GM13976 (cell line): ENCODE results near the gene TFE3.

ENCODE experiments used
- DNase-seq: peaks from one replicate; pipeline ENCODE4 v3.0.0; 2012; ENCODE audit warnings: low spot score
- in situ Hi-C: fragments of 300-500 bp; cut with MboI; formaldehyde crosslinking; loops from one replicate; pipeline ENCODE4 v1.12.0; 2022; ENCODE audit warnings: low sequenced_read_pairs, mixed read lengths, inconsistent platforms; ENCODE audit not compliant: unreplicated experiment
- TF ChIP-seq, protein P1 (sequence below): IDR thresholded peaks from 2 replicates; pipeline ENCODE4 v1.5.1; 2012; ENCODE audit warnings: borderline replicate concordance, mild to moderate bottlenecking; ENCODE audit not compliant: insufficient read depth; ENCODE audit errors: extremely low read depth, missing control alignments, control extremely low read depth

The TFE3 gene

DNA sequence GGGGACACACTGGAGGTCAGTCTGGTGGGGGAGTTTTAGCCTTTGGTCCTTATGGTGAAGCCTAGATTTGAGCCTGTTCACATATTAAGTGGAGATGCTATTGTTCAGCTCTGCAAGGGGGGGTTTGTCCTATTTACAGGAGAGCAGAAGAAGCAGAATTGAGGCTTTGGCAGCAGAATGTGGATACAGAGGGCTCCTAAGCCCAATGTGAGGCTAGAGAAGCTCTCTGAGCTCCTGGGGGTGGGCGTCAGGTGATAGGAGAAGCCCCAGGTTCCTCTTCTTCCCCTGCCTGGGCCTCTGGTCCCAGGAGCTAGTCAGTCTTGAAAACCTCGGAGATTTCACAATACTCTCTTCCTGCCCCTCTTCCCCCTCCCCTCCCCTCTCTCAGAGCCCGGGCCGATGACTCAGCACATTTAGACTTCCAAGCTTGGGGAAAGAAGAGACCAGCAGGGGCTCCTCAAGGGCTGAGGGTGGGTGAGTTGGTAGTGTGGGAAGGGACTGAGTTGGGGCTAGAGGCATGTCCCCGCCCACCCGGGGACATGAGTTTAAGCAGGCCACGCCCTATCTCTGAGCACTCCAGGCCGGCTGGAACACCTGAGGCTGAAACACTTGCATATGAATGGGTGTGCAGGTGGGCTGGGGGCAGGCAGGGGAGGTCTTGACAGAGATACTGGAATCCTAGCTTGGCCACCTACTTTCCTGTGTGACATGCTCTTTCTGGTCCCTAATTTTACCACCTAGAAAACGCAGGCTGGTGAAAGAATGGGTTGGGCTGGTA, 3.4 kb downstream of the TFE3 start:
- in situ Hi-C loops, result no loop called here
- DNase-seq, result no peak
- TF ChIP-seq, protein P1, sequence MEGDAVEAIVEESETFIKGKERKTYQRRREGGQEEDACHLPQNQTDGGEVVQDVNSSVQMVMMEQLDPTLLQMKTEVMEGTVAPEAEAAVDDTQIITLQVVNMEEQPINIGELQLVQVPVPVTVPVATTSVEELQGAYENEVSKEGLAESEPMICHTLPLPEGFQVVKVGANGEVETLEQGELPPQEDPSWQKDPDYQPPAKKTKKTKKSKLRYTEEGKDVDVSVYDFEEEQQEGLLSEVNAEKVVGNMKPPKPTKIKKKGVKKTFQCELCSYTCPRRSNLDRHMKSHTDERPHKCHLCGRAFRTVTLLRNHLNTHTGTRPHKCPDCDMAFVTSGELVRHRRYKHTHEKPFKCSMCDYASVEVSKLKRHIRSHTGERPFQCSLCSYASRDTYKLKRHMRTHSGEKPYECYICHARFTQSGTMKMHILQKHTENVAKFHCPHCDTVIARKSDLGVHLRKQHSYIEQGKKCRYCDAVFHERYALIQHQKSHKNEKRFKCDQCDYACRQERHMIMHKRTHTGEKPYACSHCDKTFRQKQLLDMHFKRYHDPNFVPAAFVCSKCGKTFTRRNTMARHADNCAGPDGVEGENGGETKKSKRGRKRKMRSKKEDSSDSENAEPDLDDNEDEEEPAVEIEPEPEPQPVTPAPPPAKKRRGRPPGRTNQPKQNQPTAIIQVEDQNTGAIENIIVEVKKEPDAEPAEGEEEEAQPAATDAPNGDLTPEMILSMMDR, result no peak

DNA sequence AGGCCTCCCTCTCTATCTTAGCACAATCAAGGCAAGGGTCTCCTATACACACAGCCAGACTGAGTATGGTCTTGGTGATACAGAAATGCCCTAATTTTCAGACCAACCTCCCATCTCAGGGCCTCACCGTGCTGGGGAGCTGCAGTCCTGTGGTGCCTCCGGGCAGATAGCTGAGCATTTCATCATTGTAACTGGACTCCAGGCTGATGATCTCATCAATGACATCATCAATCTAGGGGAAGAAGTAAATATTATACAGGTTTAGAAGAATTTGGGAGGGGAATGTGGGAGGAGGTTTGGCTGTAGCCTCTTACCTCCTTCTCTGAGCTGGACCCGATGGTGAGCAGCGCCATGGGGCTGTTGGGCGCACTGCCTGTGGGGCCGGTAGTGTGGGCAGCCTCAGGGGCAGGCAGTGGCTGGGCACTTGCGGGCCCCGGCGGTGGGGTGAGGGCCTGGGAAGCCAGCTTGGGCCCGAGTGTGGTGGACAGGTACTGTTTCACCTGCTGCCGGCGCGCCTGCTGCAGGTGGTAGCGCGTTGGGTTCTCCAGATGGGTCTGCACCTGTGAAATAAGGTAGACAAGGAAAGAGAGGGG, 5.2 kb downstream of the TFE3 start:
- TF ChIP-seq, protein P1, result no peak
- no peak for DNase-seq
- in situ Hi-C loops, result no loop called here

DNA sequence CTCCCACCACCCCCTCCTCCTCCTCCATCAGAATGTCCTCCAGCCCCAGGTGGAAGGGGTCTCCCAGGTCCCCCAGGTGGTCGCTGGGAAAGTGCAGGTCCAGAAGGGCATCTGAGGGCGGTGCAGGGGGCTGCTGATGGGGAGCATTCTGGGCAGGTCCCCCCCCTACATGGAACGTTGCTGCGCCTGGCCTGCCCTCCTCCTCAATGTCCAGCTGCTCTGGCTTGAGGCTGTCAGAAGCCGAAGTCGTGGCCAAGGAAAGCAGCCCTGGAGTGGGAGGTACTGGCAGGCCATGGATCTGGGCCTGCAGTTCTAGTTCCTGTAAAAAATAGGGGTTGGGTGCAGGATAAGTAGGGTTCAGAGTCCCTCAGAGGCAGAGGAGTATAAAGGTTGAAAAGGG, 12.9 kb downstream of the TFE3 start:
- in situ Hi-C loops, result no loop called here
- TF ChIP-seq, protein P1, result no peak
- DNase-seq, result no peak

DNA sequence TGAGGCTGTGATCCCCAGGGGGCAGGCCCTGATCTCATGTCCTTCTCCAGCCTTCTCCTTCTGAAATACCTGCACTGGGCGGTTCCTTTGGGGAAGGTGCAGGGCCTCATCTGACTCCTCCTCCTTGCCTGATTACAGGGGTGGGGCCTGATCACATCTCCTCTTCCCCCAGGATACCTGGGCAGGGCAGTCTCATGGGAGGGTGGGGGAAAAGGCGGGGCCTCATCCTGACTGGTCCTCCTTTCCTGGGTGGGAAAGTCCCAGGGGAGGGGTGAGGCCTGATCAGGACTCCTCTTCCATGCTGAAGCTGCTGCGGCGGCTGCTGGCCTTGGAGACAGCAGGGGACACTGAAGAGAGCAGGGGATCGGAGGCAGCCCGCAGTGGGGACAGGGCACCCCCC, 13.3 kb downstream of the TFE3 start:
- in situ Hi-C loops, result no loop called here
- TF ChIP-seq, protein P1, result no peak
- no peak for DNase-seq

DNA sequence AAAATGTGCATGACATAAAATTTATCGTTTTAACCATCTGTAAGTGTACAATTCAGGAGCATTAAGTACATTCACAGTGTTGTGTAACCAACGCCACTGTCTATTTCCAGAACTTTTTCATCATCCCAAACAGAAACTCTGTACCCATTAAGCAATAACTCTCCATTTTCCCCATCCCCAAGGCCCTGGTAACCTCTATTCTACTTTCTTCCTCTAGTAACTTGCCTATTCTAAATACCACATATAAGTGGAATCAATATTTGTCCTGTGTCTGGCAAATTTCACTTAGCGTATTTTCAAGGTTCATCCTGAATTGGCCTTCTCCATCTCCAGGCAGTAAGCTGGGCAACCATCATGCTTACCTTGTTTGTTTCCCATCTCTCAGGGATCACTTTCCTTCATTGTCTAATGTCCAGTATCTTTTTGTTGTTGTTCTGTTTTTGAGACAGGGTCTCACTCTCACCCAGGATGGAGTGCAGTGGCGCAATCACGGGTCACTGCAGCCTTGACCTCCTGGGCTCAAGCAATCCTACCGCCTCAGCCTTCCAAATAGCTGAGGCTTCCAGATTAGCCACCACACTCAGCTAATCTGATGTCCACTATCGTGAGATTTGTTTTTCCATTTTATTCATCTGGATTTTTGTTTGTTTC, 23.4 kb downstream of the TFE3 start:
- DNase-seq, result no peak
- in situ Hi-C loops, result no loop called here
- TF ChIP-seq, protein P1, result no peak

DNA sequence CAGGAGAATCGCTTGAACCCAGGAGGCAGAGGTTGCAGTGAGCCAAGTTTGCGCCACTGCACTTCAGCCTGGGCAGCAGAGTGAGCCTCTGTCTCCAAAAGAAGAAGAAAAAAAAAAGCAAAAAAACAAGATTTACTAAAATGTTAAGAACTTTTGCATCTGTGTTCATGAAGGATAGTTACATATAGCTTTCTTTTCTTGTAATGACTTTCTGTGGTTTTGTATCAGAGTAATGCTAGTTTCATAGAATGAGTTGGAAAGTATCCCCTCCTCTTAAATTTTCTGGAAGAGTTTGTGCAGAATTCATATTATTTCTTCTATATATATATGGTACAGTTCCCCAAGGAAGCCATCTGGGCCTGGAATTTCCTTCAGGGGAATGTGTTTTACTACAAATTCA, 24.1 kb downstream of the TFE3 start:
- TF ChIP-seq, protein P1, result no peak
- DNase-seq, result no peak
- in situ Hi-C loops, result no loop called here
